ENCODE data around the gene MAP3K19. TPM values are rescaled to one million over a fixed set of nuclear protein-coding genes. Genes with fewer than 3 reads are reported as not detected.

MAP3K19 gene
- total and polyA plus RNA-seq, 2 of the 8 experiments (the other 6 are each of a cell fraction or from before 2014, with no cell fraction given) = not detected

GRCh38 chr2:134985061-134985460, 62.2 kb downstream of the MAP3K19 start:
- no peaks in the 10 kb centered on the region for H3K79me2 ChIP-seq (ENCODE audit: control insufficient read depth in 1 of 2, insufficient read depth in 2 of 2, low read length in 2 of 2)
- H2BK120ac ChIP-seq (replicated peaks; ENCODE audit: low read depth, low read length) = no peak overlapping the region
- H3K9me3 ChIP-seq (ENCODE audit: insufficient read depth in 2 of 2, low read depth in 1 of 2, low read length in 1 of 2) = no peaks in the 10 kb centered on the region
- no peak overlapping the region for H4K8ac ChIP-seq (ENCODE audit: extremely low read depth, insufficient read depth, low read length)
- H2BK15ac ChIP-seq (ENCODE audit: low read length) = no peak overlapping the region
- H3K36me3 ChIP-seq (ENCODE audit: control insufficient read depth in 2 of 4, insufficient read depth in 4 of 4, low read length in 3 of 4) = no peaks in the 10 kb centered on the region
- no peak overlapping the region for H3K9ac ChIP-seq (replicated peaks in 1 of 4; ENCODE audit: extremely low read depth in 1 of 4, low read depth in 3 of 4, low read length in 3 of 4)
- H2AK5ac ChIP-seq (ENCODE audit: low read depth, low read length) = no peak overlapping the region
- no peak overlapping the region for H4K5ac ChIP-seq (ENCODE audit: insufficient read length, low read depth, low read length)
- WGBS, 2 experiments (ENCODE audit: extremely low coverage in 1 of 2, insufficient coverage in 1 of 2, insufficient read length in 1 of 2, insufficient replicate concordance in 2 of 2, low coverage in 1 of 2, low lambda C conversion rate in 2 of 2, missing lambda C conversion rate in 1 of 2) = 90% methylated on average over 3 of the region's 3 CpGs; no CpG with 5 or more reads in 1 of the 2 experiments
- no peak overlapping the region for H2BK12ac ChIP-seq (ENCODE audit: low read depth, low read length)
- H3K18ac ChIP-seq (ENCODE audit: extremely low read depth, low read length) = no peak overlapping the region
- H3K27ac ChIP-seq (ENCODE audit: low read depth, low read length) = no peak overlapping the region
- H2BK20ac ChIP-seq (ENCODE audit: low read length) = no peak overlapping the region
- H2BK5ac ChIP-seq (ENCODE audit: low read depth, low read length) = no peak overlapping the region
- H3K79me1 ChIP-seq (ENCODE audit: low read depth, low read length) = no peaks in the 10 kb centered on the region
- H3K4me2 ChIP-seq (ENCODE audit: insufficient read depth in 1 of 2, low read depth in 2 of 2, low read length in 2 of 2) = no peak overlapping the region
- TF ChIP-seq HDAC2 (IDR thresholded peaks at IDR 0.05; ENCODE audit: borderline replicate concordance in 1 of 2, low read depth in 2 of 2, low read length in 2 of 2) = no peak
- no peak for TF ChIP-seq TAF7 (optimal IDR thresholded peaks at IDR 0.05; ENCODE audit: borderline replicate concordance, low read depth, low read length)
- TF ChIP-seq JUN (IDR thresholded peaks at IDR 0.05; ENCODE audit: low read depth, low read length) = no peak
- TF ChIP-seq BACH1 (IDR thresholded peaks at IDR 0.05; ENCODE audit: low read length) = no peak
- no peak for TF ChIP-seq MAFK (IDR thresholded peaks at IDR 0.05; ENCODE audit: low read depth, low read length)
- TF ChIP-seq GTF2F1 (IDR thresholded peaks at IDR 0.05; ENCODE audit: borderline replicate concordance, low read depth, low read length) = no peak
- TF ChIP-seq RAD21 (IDR thresholded peaks at IDR 0.05 in 1 of 2, conservative IDR thresholded peaks at IDR 0.05 in 1 of 2; ENCODE audit: low read depth in 2 of 2, low read length in 2 of 2) = no peak
- no peak for TF ChIP-seq NRF1 (IDR thresholded peaks at IDR 0.05; ENCODE audit: low read depth, low read length)
- TF ChIP-seq CHD1 (IDR thresholded peaks at IDR 0.05; ENCODE audit: low read depth, low read length) = no peak
- TF ChIP-seq FOSL1 (IDR thresholded peaks at IDR 0.05; ENCODE audit: insufficient read depth, low read depth, low read length) = no peak
- no peak for TF ChIP-seq SRF (IDR thresholded peaks at IDR 0.05; ENCODE audit: low read depth, low read length)
- TF ChIP-seq KDM4A (IDR thresholded peaks at IDR 0.05; ENCODE audit: low read depth, low read length, severe bottlenecking) = no peak
- TF ChIP-seq SP2 (IDR thresholded peaks at IDR 0.05; ENCODE audit: low read length) = no peak
- TF ChIP-seq MAX (IDR thresholded peaks at IDR 0.05) = no peak
- TF ChIP-seq CREB1 (IDR thresholded peaks at IDR 0.05) = no peak
- H2AFZ ChIP-seq (ENCODE audit: low read length) = no peak overlapping the region
- DNase-seq (ENCODE audit: low read depth in 1 of 2, low spot score in 2 of 2) (no peak), FAIRE-seq (no peak)
- ChIA-PET POLR2A (ENCODE audit: partially characterized antibody) (no interaction called here), CTCF (ENCODE audit: partially characterized antibody) (interaction anchor here (0.9 kb wide), 1 partner anchor 150 kb away, joined by 3 read pairs; no protein-coding TSS in a partner anchor)
- no peak overlapping the region for H3K56ac ChIP-seq (replicated peaks; ENCODE audit: insufficient read length, low read depth, low read length)
- H3K4ac ChIP-seq (replicated peaks; ENCODE audit: insufficient read length, low read depth, low read length) = no peak overlapping the region
- H3K27me3 ChIP-seq (replicated peaks in 1 of 4; ENCODE audit: control insufficient read depth in 3 of 4, extremely low read depth in 1 of 4, insufficient read depth in 3 of 4, low read length in 3 of 4) = no peaks in the 10 kb centered on the region
- H3K23ac ChIP-seq (ENCODE audit: insufficient read length) = no peak overlapping the region
- no peaks in the 10 kb centered on the region for H3K4me1 ChIP-seq (replicated peaks in 1 of 4; ENCODE audit: control insufficient read depth in 3 of 4, insufficient read depth in 4 of 4, low read length in 3 of 4)
- H3K14ac ChIP-seq (ENCODE audit: insufficient read length) = no peak overlapping the region
- no peak overlapping the region for H4K91ac ChIP-seq (replicated peaks; ENCODE audit: insufficient read length, low read length)
- H3K23me2 ChIP-seq (ENCODE audit: low read depth, low read length) = no peaks in the 10 kb centered on the region
- H3K4me3 ChIP-seq (ENCODE audit: extremely low read depth in 1 of 4, insufficient read depth in 2 of 4, low read depth in 3 of 4, low read length in 4 of 4) = no peak overlapping the region
- H4K20me1 ChIP-seq (replicated peaks in 1 of 2; ENCODE audit: control insufficient read depth in 1 of 2, insufficient read depth in 2 of 2, low read length in 2 of 2) = no peaks in the 10 kb centered on the region

All from H1 (cell line).